ENCODE data around the gene NPAP1.
"Not testable (repeated sequence)": the region's sequence is repeated elsewhere in the genome, so short reads cannot be mapped to it uniquely, and the experiment has no call there.

GRCh38 chr15:24682905-24683304 is 7.3 kb downstream of the NPAP1 start:
- TF ChIP-seq CTCF (IDR thresholded peaks at IDR 0.05); CREB1 (CRISPR knock-in tag; IDR thresholded peaks at IDR 0.05); ESRRA (CRISPR knock-in tag; IDR thresholded peaks at IDR 0.05; ENCODE audit: borderline replicate concordance): not testable (repeated sequence)

Measured in WTC11 (cell line).